ENCODE results near the gene TSPO2.

DNA sequence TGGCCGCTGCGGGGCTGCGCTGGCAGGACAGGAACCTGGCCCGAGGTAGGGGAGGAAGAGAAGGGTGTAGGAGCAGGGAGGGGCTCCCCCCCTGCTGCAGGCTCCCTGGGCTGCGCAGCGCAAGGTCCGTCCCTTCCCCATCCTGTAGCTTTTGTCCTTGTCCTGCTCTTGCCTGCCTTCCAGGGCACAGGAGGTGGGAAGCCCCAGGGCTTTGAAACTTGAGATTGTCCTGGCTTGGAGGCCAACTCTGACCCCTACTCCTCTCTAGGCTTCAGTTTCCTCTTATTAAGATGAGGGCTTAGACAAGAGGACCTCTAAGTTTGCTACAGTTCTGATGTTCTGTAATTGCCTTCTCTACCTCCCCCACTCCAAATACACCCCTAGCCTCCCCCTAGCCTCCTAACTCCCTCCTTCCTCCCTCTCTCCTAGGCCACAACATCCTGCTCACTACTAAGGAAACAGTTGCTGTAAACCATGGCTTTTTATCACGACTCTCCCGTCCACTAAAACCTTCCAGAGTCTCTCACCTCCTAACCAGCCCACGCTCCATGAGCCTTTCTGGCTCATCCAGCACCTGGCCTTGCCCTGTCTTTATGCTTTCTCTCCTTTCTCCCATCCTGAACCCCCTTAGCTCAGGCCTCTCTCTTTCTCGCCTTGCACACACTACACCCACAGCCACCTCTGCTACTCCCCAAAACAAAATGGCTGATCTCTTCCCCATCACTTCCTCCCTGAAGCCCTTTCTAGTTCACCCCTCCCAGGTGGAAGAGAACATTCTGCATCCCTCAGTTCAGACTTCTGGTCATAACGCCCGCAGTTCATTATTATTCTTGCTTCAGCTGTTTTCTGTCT, 13.5 kb upstream of the TSPO2 start:
- TF ChIP-seq, protein P1, sequence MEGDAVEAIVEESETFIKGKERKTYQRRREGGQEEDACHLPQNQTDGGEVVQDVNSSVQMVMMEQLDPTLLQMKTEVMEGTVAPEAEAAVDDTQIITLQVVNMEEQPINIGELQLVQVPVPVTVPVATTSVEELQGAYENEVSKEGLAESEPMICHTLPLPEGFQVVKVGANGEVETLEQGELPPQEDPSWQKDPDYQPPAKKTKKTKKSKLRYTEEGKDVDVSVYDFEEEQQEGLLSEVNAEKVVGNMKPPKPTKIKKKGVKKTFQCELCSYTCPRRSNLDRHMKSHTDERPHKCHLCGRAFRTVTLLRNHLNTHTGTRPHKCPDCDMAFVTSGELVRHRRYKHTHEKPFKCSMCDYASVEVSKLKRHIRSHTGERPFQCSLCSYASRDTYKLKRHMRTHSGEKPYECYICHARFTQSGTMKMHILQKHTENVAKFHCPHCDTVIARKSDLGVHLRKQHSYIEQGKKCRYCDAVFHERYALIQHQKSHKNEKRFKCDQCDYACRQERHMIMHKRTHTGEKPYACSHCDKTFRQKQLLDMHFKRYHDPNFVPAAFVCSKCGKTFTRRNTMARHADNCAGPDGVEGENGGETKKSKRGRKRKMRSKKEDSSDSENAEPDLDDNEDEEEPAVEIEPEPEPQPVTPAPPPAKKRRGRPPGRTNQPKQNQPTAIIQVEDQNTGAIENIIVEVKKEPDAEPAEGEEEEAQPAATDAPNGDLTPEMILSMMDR (IDR thresholded peaks at IDR 0.05) = no peak
- TF ChIP-seq POLR2A (IDR thresholded peaks at IDR 0.05) = no peak
